Liver (tissue), 3 donors: ENCODE data around the gene ALK.

Source experiments
- ATF3 ChIP-seq: IDR thresholded peaks from 2 replicates; pipeline ENCODE4 v1.6.1; 2016; ENCODE audit warnings: antibody characterized with exemption
- CTCF ChIP-seq: fragments of 150-350 bp; IDR thresholded peaks from 2 replicates; pipeline ENCODE4 v1.5.1; 2017; ENCODE audit warnings: improper control_type of control experiment, low read depth, low read length; ENCODE audit not compliant: missing input control
- EGR1 ChIP-seq, 2 donors: IDR thresholded peaks; 2 replicates each; pipeline ENCODE4 v1.6.1; 2016 to 2018; ENCODE audit warnings: antibody characterized with exemption in 2 of 2, low read depth in 2 of 2
- GABPA ChIP-seq, 2 donors: IDR thresholded peaks in 1 of 2; conservative IDR thresholded peaks in 1 of 2; 2 replicates each; pipeline ENCODE4 v1.6.1; 2016; ENCODE audit warnings: antibody characterized with exemption in 2 of 2, mild to moderate bottlenecking in 1 of 2, moderate library complexity in 1 of 2
- MAX ChIP-seq: IDR thresholded peaks from 2 replicates; pipeline ENCODE4 v1.6.1; 2016; ENCODE audit warnings: antibody characterized with exemption
- RAD21 ChIP-seq, 2 donors: IDR thresholded peaks; 2 replicates each; pipeline ENCODE4 v1.6.1; 2016; ENCODE audit warnings: antibody characterized with exemption in 2 of 2, mild to moderate bottlenecking in 2 of 2
- YY1 ChIP-seq: IDR thresholded peaks from 2 replicates; pipeline ENCODE4 v1.6.1; 2016; ENCODE audit warnings: antibody characterized with exemption, mild to moderate bottlenecking
- donor health status: healthy.
- donor health status: healthy.

- TF ChIP-seq CTCF (no peak), RAD21 (IDR thresholded peaks at IDR 0.05) (no peak), MAX (no peak), EGR1 (IDR thresholded peaks at IDR 0.05; ENCODE audit: low read depth in 2 of 2) (no peak), GABPA (IDR thresholded peaks at IDR 0.05 in 1 of 2, conservative IDR thresholded peaks at IDR 0.05 in 1 of 2) (no peak), YY1 (no peak), ATF3 (no peak)
Observed at GRCh38 chr2:29950481-29950880, 29.1 kb upstream of the ALK start.
